NCI-H1436 treated with DMSO at 0.1 percent for 48 hours (cell line): ENCODE measurements around the gene GBF1.

Source experiments
- DNase-seq: peaks from one replicate; lab custom pipeline; 2025; lab: John Stamatoyannopoulos, UW

GBF1 gene

DNA sequence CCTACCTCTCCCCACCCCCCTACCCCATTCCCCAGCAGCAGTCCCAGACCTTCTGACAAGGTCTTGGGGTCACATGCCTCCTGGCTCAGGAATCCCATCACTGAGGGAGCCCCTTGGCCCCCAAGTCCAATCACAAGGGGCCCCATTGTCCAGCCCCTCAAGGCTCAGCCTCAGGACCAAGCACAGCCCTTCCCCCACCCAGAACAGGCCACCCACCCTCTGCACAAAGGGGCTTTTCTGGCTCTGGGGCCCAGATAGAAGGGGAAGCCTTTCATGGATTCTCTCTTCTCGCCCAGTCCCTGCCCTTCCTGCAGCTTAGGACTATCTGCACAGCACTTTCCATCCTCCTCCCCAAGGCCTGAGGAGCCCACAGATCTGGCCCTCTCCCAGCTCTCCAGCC, 180.1 kb downstream of the GBF1 start:
- no peak for DNase-seq

DNA sequence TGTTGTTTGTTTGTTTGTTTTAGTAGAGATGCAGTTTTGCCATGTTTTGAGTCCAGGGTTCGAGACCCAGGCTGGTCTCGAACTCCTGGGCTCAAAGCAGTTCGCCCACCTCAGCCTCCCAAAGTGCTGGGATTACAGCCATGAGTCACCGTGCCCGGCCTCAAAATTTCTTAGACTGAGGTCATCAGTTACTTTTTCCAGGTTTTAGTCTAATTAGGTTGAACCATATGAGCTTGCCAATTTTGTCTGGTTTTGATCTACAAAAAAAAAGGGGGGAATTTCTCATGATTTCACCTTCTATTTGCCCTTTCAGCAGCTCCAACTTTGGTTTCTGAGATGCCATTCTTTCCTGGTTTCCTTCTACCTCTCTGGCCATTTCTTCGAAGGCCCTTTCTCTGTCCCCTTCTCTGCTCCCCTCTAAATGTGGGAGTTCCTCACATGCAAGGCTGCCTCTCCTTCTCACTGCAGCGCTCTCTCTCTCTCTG, 181.5 kb downstream of the GBF1 start:
- no peak for DNase-seq

DNA sequence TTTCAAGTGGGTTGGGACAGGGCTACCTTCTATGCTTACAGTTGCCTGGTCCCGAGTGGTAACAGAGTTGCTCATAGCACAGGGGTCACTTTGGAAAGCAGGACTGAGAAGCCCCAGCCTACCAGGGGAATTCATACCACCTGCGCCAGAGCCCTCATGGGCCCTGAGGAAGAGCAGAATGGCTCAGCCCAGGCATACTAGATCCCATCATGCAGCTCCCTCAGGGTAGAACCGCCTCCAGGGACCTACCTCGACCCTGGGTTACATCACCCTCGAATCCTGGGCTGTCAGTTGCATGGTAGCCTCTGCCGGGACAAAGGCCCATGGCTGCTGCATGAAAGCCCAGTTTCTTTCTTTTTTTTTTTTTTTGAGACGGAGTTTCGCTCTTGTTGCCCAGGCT, 184.1 kb downstream of the GBF1 start:
- no peak for DNase-seq

DNA sequence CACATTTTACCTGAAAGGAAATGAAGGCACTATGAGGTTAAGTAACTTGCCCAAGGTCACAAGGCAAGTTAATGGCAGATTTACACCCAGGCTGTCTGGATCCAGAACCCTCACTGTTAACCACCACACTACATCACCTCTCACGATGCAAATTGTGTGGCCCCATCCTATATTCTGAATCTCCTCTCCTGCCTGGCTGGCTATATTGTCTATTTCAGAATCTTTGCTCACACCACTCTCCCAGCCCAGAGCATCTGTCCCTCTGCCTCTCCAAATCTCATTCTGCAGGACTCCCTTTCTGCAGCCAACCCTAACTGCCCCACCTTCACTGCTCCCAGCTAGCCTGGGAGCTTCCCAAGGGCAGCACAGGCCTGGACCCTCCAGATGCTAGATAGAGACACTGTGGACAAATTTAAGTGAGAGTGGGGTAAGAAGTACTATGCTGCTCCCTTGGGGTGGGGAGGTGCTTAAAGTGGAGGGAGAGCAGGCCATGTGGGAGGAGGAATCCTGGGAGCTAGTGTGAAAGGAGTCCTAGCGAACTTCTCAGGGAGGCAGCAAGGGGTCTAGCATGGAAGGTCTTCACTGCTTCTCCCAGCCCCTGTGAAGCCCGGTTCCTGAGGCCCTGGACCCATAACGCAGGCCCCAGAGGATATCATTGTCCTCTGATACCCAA, 186.3 kb downstream of the GBF1 start:
- no peak for DNase-seq
